Panc1 (cell line): ENCODE results near the gene DOCK4. TPM values are rescaled to one million over a fixed set of nuclear protein-coding genes. Genes with fewer than 3 reads are reported as not detected.

ENCODE experiments used
- ATAC-seq: fragments of 200-7000 bp; cut with Tn5 transposase; 2 replicates; pipeline ENCODE4 v1.9.1; 2020; ENCODE audit warnings: mild to moderate bottlenecking, moderate library complexity
- BruUV-seq: library from RNA; stranded (reverse); fragments of 400-500 nt; replicated peaks from 2 replicates; lab custom pipeline; 2021; lab: Mats Ljungman, UMichigan
- CTCF ChIA-PET: fragments of 300-600 bp; sonication (Branson Sonifier 250); formaldehyde crosslinking; loops from one replicate; lab custom pipeline; 2022; ENCODE audit warnings: antibody characterized with exemption; lab: Charles Lee
- POLR2A ChIA-PET: fragments of 300-600 bp; sonication (Branson Sonifier 250); formaldehyde crosslinking; loops from one replicate; lab custom pipeline; 2022; ENCODE audit warnings: antibody characterized with exemption; lab: Charles Lee
- DNase-seq: peaks from one replicate; pipeline ENCODE4 v3.0.0-alpha.2; 2010; ENCODE audit warnings: low read depth, low spot score
- H3K27ac ChIP-seq: 2 replicates; pipeline ENCODE4 v1.5.1; 2011; ENCODE audit warnings: mild to moderate bottlenecking, low read length, inconsistent platforms
- H3K27me3 ChIP-seq: fragments of 200-500 bp; sonication (Bioruptor generic); 2 replicates; pipeline ENCODE4 v1.6.0; 2014; ENCODE audit warnings: low read length, inconsistent platforms; ENCODE audit not compliant: control insufficient read depth, insufficient read depth
- H3K36me3 ChIP-seq: fragments of 200-500 bp; sonication (Bioruptor generic); 2 replicates; pipeline ENCODE4 v1.5.1; 2014; ENCODE audit warnings: inconsistent platforms, mild to moderate bottlenecking, low read length, moderate library complexity; ENCODE audit not compliant: control insufficient read depth, insufficient read depth
- H3K4me1 ChIP-seq: 2 replicates; pipeline ENCODE4 v1.5.1; 2011; ENCODE audit warnings: inconsistent platforms, mild to moderate bottlenecking, low read length, moderate library complexity; ENCODE audit not compliant: control insufficient read depth, insufficient read depth
- H3K4me3 ChIP-seq, 2 experiments: 2 replicates each; pipeline ENCODE4 v1.5.1; 2011 to 2012; ENCODE audit warnings: low read depth in 2 of 2, low read length in 2 of 2, mild to moderate bottlenecking in 2 of 2, inconsistent platforms in 1 of 2, moderate library complexity in 1 of 2
- H3K9me3 ChIP-seq: fragments of 200-500 bp; sonication (Bioruptor generic); 2 replicates; pipeline ENCODE4 v1.5.1; 2014; ENCODE audit warnings: low read depth, mild to moderate bottlenecking, inconsistent platforms, low read length, moderate library complexity; ENCODE audit not compliant: control insufficient read depth, insufficient read depth
- POLR2AphosphoS5 ChIP-seq: IDR thresholded peaks from 2 replicates; pipeline ENCODE4 v1.6.1; 2012; ENCODE audit warnings: mild to moderate bottlenecking, low read depth, low read length, moderate library complexity
- SIN3A ChIP-seq: IDR thresholded peaks from 2 replicates; pipeline ENCODE4 v1.6.1; 2012; ENCODE audit warnings: low read depth, mild to moderate bottlenecking, low read length, moderate library complexity, borderline replicate concordance; ENCODE audit not compliant: insufficient read depth
- TCF7L2 ChIP-seq: IDR thresholded peaks from 2 replicates; pipeline ENCODE4 v1.6.1; 2011; ENCODE audit warnings: mild to moderate bottlenecking, low read depth, low read length, inconsistent platforms
- in situ Hi-C: cut with HindIII; loops from 2 replicates; pipeline ENCODE4 v1.10.0; 2016; ENCODE audit warnings: low sequenced_read_pairs, low pct_unique_long_range_greater_than_20kb
- intact Hi-C: fragments of 100-400 bp; cut with micrococcal nuclease; formaldehyde crosslinking; loops from one replicate; pipeline ENCODE4 v1.10.0; 2022; ENCODE audit not compliant: unreplicated experiment
- total RNA-seq: library from RNA; stranded (reverse); gene quantifications from one replicate; pipeline ENCODE4 v1.2.1, GENCODE V29; 2021; ENCODE audit not compliant: unreplicated experiment
- TF ChIP-seq, protein P1 (sequence below), 2 experiments: IDR thresholded peaks; 2 replicates each; pipeline ENCODE4 v1.6.1; 2011 to 2012; ENCODE audit warnings: low read depth in 2 of 2, control low read depth in 1 of 2, low read length in 1 of 2, mild to moderate bottlenecking in 1 of 2, moderate library complexity in 1 of 2; ENCODE audit not compliant: insufficient read depth in 1 of 2
- TF ChIP-seq, protein P2 (sequence below): fragments of 450-650 bp; IDR thresholded peaks from 2 replicates; pipeline ENCODE4 v1.5.1; 2017; ENCODE audit warnings: mild to moderate bottlenecking

Gene DOCK4
- total RNA-seq, 1 experiment from 2014 or later: 10.8 TPM

DNA sequence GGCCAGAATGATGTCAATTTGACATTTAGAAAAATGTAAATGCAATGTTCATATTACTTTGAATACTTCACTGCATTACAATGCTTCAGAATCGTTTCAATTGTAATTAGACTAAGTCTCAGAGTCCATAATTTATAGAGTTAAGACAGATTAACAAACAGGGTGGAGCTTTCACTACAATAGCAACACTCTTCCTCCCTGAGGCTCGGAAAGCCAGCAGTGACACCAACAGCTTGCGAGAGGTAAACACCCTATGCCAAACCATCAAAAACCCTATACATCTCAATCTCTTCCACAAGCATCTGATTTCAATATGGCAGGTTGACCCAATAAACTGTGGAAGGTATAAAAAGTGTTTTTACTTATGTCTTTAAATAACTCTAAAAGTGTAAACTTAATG lies 72.2 kb downstream of the DOCK4 start:
- DNase-seq: no peak
- no peaks in the 10 kb centered on the region for H3K27me3 ChIP-seq
- no peak overlapping the region for H3K4me3 ChIP-seq
- H3K36me3 ChIP-seq: no peaks in the 10 kb centered on the region
- no TSS peak for BruUV-seq
- peaks cover 2% of the 10 kb centered on the region; the same call in 1 of the 2 replicates for H3K4me1 ChIP-seq
- CTCF ChIA-PET: interaction anchor here (0.6 kb wide), 1 partner anchor 149 kb away, joined by 4 read pairs; no protein-coding TSS in a partner anchor
- no peak overlapping the region for H3K27ac ChIP-seq
- TF ChIP-seq, protein P1, sequence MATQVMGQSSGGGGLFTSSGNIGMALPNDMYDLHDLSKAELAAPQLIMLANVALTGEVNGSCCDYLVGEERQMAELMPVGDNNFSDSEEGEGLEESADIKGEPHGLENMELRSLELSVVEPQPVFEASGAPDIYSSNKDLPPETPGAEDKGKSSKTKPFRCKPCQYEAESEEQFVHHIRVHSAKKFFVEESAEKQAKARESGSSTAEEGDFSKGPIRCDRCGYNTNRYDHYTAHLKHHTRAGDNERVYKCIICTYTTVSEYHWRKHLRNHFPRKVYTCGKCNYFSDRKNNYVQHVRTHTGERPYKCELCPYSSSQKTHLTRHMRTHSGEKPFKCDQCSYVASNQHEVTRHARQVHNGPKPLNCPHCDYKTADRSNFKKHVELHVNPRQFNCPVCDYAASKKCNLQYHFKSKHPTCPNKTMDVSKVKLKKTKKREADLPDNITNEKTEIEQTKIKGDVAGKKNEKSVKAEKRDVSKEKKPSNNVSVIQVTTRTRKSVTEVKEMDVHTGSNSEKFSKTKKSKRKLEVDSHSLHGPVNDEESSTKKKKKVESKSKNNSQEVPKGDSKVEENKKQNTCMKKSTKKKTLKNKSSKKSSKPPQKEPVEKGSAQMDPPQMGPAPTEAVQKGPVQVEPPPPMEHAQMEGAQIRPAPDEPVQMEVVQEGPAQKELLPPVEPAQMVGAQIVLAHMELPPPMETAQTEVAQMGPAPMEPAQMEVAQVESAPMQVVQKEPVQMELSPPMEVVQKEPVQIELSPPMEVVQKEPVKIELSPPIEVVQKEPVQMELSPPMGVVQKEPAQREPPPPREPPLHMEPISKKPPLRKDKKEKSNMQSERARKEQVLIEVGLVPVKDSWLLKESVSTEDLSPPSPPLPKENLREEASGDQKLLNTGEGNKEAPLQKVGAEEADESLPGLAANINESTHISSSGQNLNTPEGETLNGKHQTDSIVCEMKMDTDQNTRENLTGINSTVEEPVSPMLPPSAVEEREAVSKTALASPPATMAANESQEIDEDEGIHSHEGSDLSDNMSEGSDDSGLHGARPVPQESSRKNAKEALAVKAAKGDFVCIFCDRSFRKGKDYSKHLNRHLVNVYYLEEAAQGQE (IDR thresholded peaks at IDR 0.05; ENCODE audit: insufficient read depth in 1 of 2, low read depth in 2 of 2, low read length in 1 of 2): no peak
- TF ChIP-seq SIN3A (no peak), POLR2AphosphoS5 (no peak), TCF7L2 (no peak)
- TF ChIP-seq, protein P2, sequence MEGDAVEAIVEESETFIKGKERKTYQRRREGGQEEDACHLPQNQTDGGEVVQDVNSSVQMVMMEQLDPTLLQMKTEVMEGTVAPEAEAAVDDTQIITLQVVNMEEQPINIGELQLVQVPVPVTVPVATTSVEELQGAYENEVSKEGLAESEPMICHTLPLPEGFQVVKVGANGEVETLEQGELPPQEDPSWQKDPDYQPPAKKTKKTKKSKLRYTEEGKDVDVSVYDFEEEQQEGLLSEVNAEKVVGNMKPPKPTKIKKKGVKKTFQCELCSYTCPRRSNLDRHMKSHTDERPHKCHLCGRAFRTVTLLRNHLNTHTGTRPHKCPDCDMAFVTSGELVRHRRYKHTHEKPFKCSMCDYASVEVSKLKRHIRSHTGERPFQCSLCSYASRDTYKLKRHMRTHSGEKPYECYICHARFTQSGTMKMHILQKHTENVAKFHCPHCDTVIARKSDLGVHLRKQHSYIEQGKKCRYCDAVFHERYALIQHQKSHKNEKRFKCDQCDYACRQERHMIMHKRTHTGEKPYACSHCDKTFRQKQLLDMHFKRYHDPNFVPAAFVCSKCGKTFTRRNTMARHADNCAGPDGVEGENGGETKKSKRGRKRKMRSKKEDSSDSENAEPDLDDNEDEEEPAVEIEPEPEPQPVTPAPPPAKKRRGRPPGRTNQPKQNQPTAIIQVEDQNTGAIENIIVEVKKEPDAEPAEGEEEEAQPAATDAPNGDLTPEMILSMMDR: no peak
- H3K9me3 ChIP-seq: no peaks in the 10 kb centered on the region
- POLR2A ChIA-PET: no interaction called here
- intact Hi-C loops (no loop called here), in situ Hi-C loops (no loop called here)
- ATAC-seq: no peak

DNA sequence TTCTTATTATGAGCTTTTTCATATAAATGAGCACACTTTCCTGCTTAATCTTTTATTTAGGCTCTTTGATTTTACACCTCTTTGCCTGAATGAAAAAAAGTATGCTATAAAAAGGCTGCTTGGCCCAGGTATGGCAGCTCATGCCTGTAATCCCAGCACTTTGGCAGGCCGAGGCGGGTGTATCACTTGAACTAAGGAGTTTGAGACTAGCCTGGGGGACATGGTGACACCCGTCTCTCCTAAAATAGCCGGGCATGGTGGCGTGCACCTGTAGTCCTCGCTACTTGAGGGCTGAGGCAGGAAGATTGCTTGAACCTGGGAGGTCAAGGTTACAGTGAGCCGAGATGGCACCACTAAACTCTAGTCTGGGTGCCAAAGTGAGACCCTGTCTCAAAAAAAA lies 72.9 kb downstream of the DOCK4 start:
- intact Hi-C loops: no loop called here
- ATAC-seq (no peak), DNase-seq (no peak)
- POLR2A ChIA-PET: no interaction called here
- CTCF ChIA-PET: no interaction called here
- TF ChIP-seq, protein P1 (IDR thresholded peaks at IDR 0.05; ENCODE audit: insufficient read depth in 1 of 2, low read depth in 2 of 2, low read length in 1 of 2): no peak
- TF ChIP-seq SIN3A: no peak
- TF ChIP-seq TCF7L2: no peak
- Histone ChIP-seq H3K4me1 (peaks cover 2% of the 10 kb centered on the region; the same call in 1 of the 2 replicates), H3K4me3 (no peak overlapping the region), H3K27me3 (no peaks in the 10 kb centered on the region), H3K9me3 (no peaks in the 10 kb centered on the region), H3K36me3 (no peaks in the 10 kb centered on the region), H3K27ac (no peak overlapping the region)
- in situ Hi-C loops: no loop called here
- no TSS peak for BruUV-seq
